ENCODE measurements around the gene LRIG2. TPM values are rescaled to one million over a fixed set of nuclear protein-coding genes. Genes with fewer than 3 reads are reported as not detected.
"Not testable (repeated sequence)": the region's sequence is repeated elsewhere in the genome, so short reads cannot be mapped to it uniquely, and the experiment has no call there.

The LRIG2 gene
- polyA plus RNA-seq, 3 donors: 16.5 to 21.4 (median 16.9) TPM

- DNase-seq (ENCODE audit: extremely low read depth in 1 of 11, low read depth in 9 of 11, low spot score in 4 of 11): no peak
These were observed 26.4 kb upstream of the LRIG2 start for GRCh38 chr1:113046569-113046968.

- DNase-seq (ENCODE audit: extremely low read depth in 1 of 11, low read depth in 9 of 11, low spot score in 4 of 11): no peak
These were observed 24.9 kb upstream of the LRIG2 start for GRCh38 chr1:113048064-113048463.

- DNase-seq (ENCODE audit: extremely low read depth in 1 of 11, low read depth in 9 of 11, low spot score in 4 of 11): no peak
These were observed 19.5 kb upstream of the LRIG2 start for GRCh38 chr1:113053344-113054126.

GRCh38 chr1:113055570-113055969 is 17.4 kb upstream of the LRIG2 start:
- DNase-seq (ENCODE audit: extremely low read depth in 1 of 11, low read depth in 9 of 11, low spot score in 4 of 11): no peak

GRCh38 chr1:113057006-113057405 is 16.0 kb upstream of the LRIG2 start:
- peak in 3 of 11 donors; percentile 59 to 65 (median 63) for DNase-seq (ENCODE audit: extremely low read depth in 1 of 11, low read depth in 9 of 11, low spot score in 4 of 11)

- no peak for DNase-seq (ENCODE audit: extremely low read depth in 1 of 11, low read depth in 9 of 11, low spot score in 4 of 11)
These were observed 13.9 kb upstream of the LRIG2 start for GRCh38 chr1:113058941-113059706.

- not testable (repeated sequence) for DNase-seq (ENCODE audit: extremely low read depth in 1 of 11, low read depth in 9 of 11, low spot score in 4 of 11)
These were observed 9.5 kb upstream of the LRIG2 start for GRCh38 chr1:113063456-113063855.

- no peak for DNase-seq (ENCODE audit: extremely low read depth in 1 of 11, low read depth in 9 of 11, low spot score in 4 of 11)
These were observed 749 bp upstream of the LRIG2 start for GRCh38 chr1:113072141-113072756.

GRCh38 chr1:113073479-113073950 is 517 bp downstream of the LRIG2 start:
- peak in 4 of 11 donors; percentile 42 to 53 (median 52) for DNase-seq (ENCODE audit: extremely low read depth in 1 of 11, low read depth in 9 of 11, low spot score in 4 of 11)

- DNase-seq (ENCODE audit: extremely low read depth in 1 of 11, low read depth in 9 of 11, low spot score in 4 of 11): no peak
These were observed 1.2 kb downstream of the LRIG2 start for GRCh38 chr1:113074237-113074636.

GRCh38 chr1:113077978-113078377 is 5.0 kb downstream of the LRIG2 start:
- not testable (repeated sequence) for DNase-seq (ENCODE audit: extremely low read depth in 1 of 11, low read depth in 9 of 11, low spot score in 4 of 11)

GRCh38 chr1:113086541-113086940 is 13.5 kb downstream of the LRIG2 start:
- DNase-seq (ENCODE audit: extremely low read depth in 1 of 11, low read depth in 9 of 11, low spot score in 4 of 11): no peak

- DNase-seq (ENCODE audit: extremely low read depth in 1 of 11, low read depth in 9 of 11, low spot score in 4 of 11): no peak
These were observed 16.0 kb downstream of the LRIG2 start for GRCh38 chr1:113088972-113089371.

- no peak for DNase-seq (ENCODE audit: extremely low read depth in 1 of 11, low read depth in 9 of 11, low spot score in 4 of 11)
These were observed 17.1 kb downstream of the LRIG2 start for GRCh38 chr1:113090051-113090450.

- peak in 1 of 11 donors; percentile 2 for DNase-seq (ENCODE audit: extremely low read depth in 1 of 11, low read depth in 9 of 11, low spot score in 4 of 11)
These were observed 19.1 kb downstream of the LRIG2 start for GRCh38 chr1:113091988-113092594.

GRCh38 chr1:113094506-113094905 is 21.5 kb downstream of the LRIG2 start:
- DNase-seq (ENCODE audit: extremely low read depth in 1 of 11, low read depth in 9 of 11, low spot score in 4 of 11): no peak

- DNase-seq (ENCODE audit: extremely low read depth in 1 of 11, low read depth in 9 of 11, low spot score in 4 of 11): no peak
These were observed 22.9 kb downstream of the LRIG2 start for GRCh38 chr1:113095790-113096455.

- no peak for DNase-seq (ENCODE audit: extremely low read depth in 1 of 11, low read depth in 9 of 11, low spot score in 4 of 11)
These were observed 23.5 kb downstream of the LRIG2 start for GRCh38 chr1:113096493-113096892.

- DNase-seq (ENCODE audit: extremely low read depth in 1 of 11, low read depth in 9 of 11, low spot score in 4 of 11): no peak
These were observed 28.6 kb downstream of the LRIG2 start for GRCh38 chr1:113101588-113101987.
